B cell (primary cell): ENCODE data around the gene ELL3. TPM values are rescaled to one million over a fixed set of nuclear protein-coding genes. Genes with fewer than 3 reads are reported as not detected.

ENCODE experiments used
- ATAC-seq: fragments of 200-7000 bp; cut with Tn5 transposase; one replicate; pipeline ENCODE4 v1.10.0; 2021; ENCODE audit warnings: low read depth, mild to moderate bottlenecking, moderate number of reproducible peaks, moderate library complexity
- CTCF ChIA-PET: fragments of 350-600 bp; sonication (Branson Sonifier 250); formaldehyde crosslinking; loops from one replicate; lab custom pipeline; 2021; ENCODE audit warnings: antibody characterized with exemption, inconsistent platforms; lab: Charles Lee
- POLR2A ChIA-PET: fragments of 350-600 bp; sonication (Branson Sonifier 250); formaldehyde crosslinking; loops from one replicate; lab custom pipeline; 2021; ENCODE audit warnings: antibody characterized with exemption; lab: Charles Lee
- DNase-seq: peaks from one replicate; pipeline ENCODE4 v3.0.0; 2013
- H2AFZ ChIP-seq: 2 replicates; pipeline ENCODE4 v1.6.1; 2012; ENCODE audit warnings: mild to moderate bottlenecking, low read depth, low read length; ENCODE audit not compliant: insufficient read depth, poor library complexity, severe bottlenecking
- H3K27ac ChIP-seq, 2 donors: 1 replicate in 1 of 2; 2 replicates in 1 of 2; pipeline ENCODE4 v1.5.1; 2012 to 2013; ENCODE audit warnings: low read length in 2 of 2, mild to moderate bottlenecking in 2 of 2, moderate library complexity in 1 of 2
- H3K27me3 ChIP-seq, 4 experiments: fragments of 200-600 bp in 1 of 4; sonication (generic) in 1 of 4; replicated peaks in 1 of 4; 1 replicate in 2 of 4; 2 replicates in 2 of 4; pipeline versions ENCODE4 v1.6.1 to v1.7.0; 2013 to 2016; ENCODE audit warnings: low read length in 3 of 4, mild to moderate bottlenecking in 2 of 4, mixed read lengths in 1 of 4, moderate library complexity in 1 of 4; ENCODE audit not compliant: insufficient read depth in 4 of 4, control insufficient read depth in 3 of 4; ENCODE audit errors: control extremely low read depth in 1 of 4
- H3K36me3 ChIP-seq, 2 experiments: replicated peaks in 1 of 2; 1 replicate in 1 of 2; 2 replicates in 1 of 2; pipeline versions ENCODE4 v1.6.1 to v1.7.1; 2013; ENCODE audit warnings: low read length in 1 of 2; ENCODE audit not compliant: insufficient read depth in 2 of 2, control insufficient read depth in 1 of 2; ENCODE audit errors: control extremely low read depth in 1 of 2, extremely low read depth in 1 of 2
- H3K4me1 ChIP-seq, 2 donors: fragments of 200-600 bp in 1 of 2; sonication (generic) in 1 of 2; 1 replicate in 1 of 2; 2 replicates in 1 of 2; pipeline versions ENCODE4 v1.5.1 to v1.6.1; 2013 to 2017; ENCODE audit warnings: low read length in 2 of 2; ENCODE audit not compliant: control insufficient read depth in 2 of 2, insufficient read depth in 2 of 2
- H3K4me2 ChIP-seq: replicated peaks from 2 replicates; pipeline ENCODE3; 2012; ENCODE audit warnings: mild to moderate bottlenecking, low read depth, low read length; ENCODE audit not compliant: poor library complexity, severe bottlenecking
- H3K4me3 ChIP-seq, 5 experiments: fragments of 200-600 bp in 1 of 5; sonication (generic) in 1 of 5; 1 replicate in 3 of 5; 2 replicates in 2 of 5; pipeline versions ENCODE4 v1.5.1 to v1.7.0; 2011 to 2016; ENCODE audit warnings: low read length in 4 of 5, mild to moderate bottlenecking in 4 of 5, low read depth in 2 of 5, control low read depth in 1 of 5, moderate library complexity in 1 of 5; ENCODE audit not compliant: insufficient read depth in 1 of 5; ENCODE audit errors: control extremely low read depth in 1 of 5, extremely low read depth in 1 of 5
- H3K79me2 ChIP-seq: fragments of 200-600 bp; sonication (generic); one replicate; pipeline ENCODE4 v1.6.0; 2016; ENCODE audit warnings: low read length; ENCODE audit not compliant: control insufficient read depth, insufficient read depth
- H3K9ac ChIP-seq: fragments of 200-600 bp; sonication (generic); 2 replicates; pipeline ENCODE4 v1.6.1; 2017; ENCODE audit warnings: mild to moderate bottlenecking, low read length, moderate library complexity
- H3K9me3 ChIP-seq, 3 donors: one replicate each; pipeline versions ENCODE4 v1.6.1 to v1.7.1; 2013; ENCODE audit warnings: low read length in 2 of 3; ENCODE audit not compliant: control insufficient read depth in 2 of 3, insufficient read depth in 1 of 3; ENCODE audit errors: control extremely low read depth in 1 of 3
- H4K20me1 ChIP-seq: 2 replicates; pipeline ENCODE4 v1.6.0; 2012; ENCODE audit warnings: mild to moderate bottlenecking, low read length; ENCODE audit not compliant: insufficient read depth, control insufficient read depth, poor library complexity, severe bottlenecking
- H3K27ac Mint-ChIP-seq: one replicate; pipeline ENCODE4 v1.8.0; 2021; ENCODE audit warnings: mixed read lengths
- H3K27me3 Mint-ChIP-seq: one replicate; pipeline ENCODE4 v1.8.0; 2021; ENCODE audit warnings: mixed read lengths
- H3K4me1 Mint-ChIP-seq: one replicate; pipeline ENCODE4 v1.8.0; 2021; ENCODE audit warnings: mixed read lengths
- H3K4me3 Mint-ChIP-seq: one replicate; pipeline ENCODE4 v1.8.0; 2021; ENCODE audit warnings: mixed read lengths
- H3K9me3 Mint-ChIP-seq: one replicate; pipeline ENCODE4 v1.8.0; 2022; ENCODE audit warnings: mixed read lengths; ENCODE audit not compliant: insufficient read depth
- EZH2 ChIP-seq: IDR thresholded peaks from 2 replicates; pipeline ENCODE4 v1.6.1; 2012; ENCODE audit warnings: borderline replicate concordance, low read depth, mild to moderate bottlenecking, moderate library complexity, low read length; ENCODE audit not compliant: insufficient read depth, poor library complexity, severe bottlenecking
- WGBS: methylation state at CpG from one replicate; pipeline ENCODE4 v1.1.5; 2013; ENCODE audit warnings: missing lambda C conversion rate; ENCODE audit not compliant: insufficient coverage; 5-methylcytosine and 5-hydroxymethylcytosine counted together
- intact Hi-C: fragments of 100-400 bp; cut with micrococcal nuclease; formaldehyde crosslinking; loops from one replicate; pipeline ENCODE4 v1.10.0; 2022
- polyA plus RNA-seq: library from polyadenylated mRNA; depleted of rRNA; stranded (reverse); fragments of >200 nt; gene quantifications from 2 replicates; pipeline ENCODE4 v1.2.3, GENCODE V29; 2012
- total RNA-seq, 2 donors: library from RNA; stranded (reverse); fragments of 120-200 nt in 1 of 2; gene quantifications; 1 replicate in 1 of 2; 2 replicates in 1 of 2; pipeline versions ENCODE4 v1.2.3 to v1.2.4, GENCODE V29; 2013 to 2022
- TF ChIP-seq, protein P1 (sequence below): fragments of 200-600 bp; IDR thresholded peaks from one replicate; pipeline ENCODE4 v1.8.0; 2022; ENCODE audit warnings: antibody characterized with exemption, mild to moderate bottlenecking

ELL3 gene
- total and polyA plus RNA-seq, 2 donors (not counting 1 experiment from before 2014, with no cell fraction given): 22.0 to 88.8 TPM

GRCh38 chr15:43775411-43775965 is 1.3 kb downstream of the ELL3 start:
- no peaks in the 10 kb centered on the region for H3K27me3 ChIP-seq
- no CpG with 5 or more reads among the region's 1 CpG for WGBS
- H3K4me3 Mint-ChIP-seq: peak overlapping the region; percentile 96
- H3K27ac Mint-ChIP-seq: peak overlapping the region; percentile 97
- peak; percentile 41 for DNase-seq
- H3K4me1 Mint-ChIP-seq: peaks cover 44% of the 10 kb centered on the region
- peaks cover 10% of the 10 kb centered on the region for H3K79me2 ChIP-seq
- no peak for ATAC-seq
- H3K4me2 ChIP-seq: peak overlapping the region; percentile 96
- H3K9me3 ChIP-seq: no peaks in the 10 kb centered on the region
- peak overlapping the region; percentile 78 for H3K9ac ChIP-seq
- TF ChIP-seq, protein P1, sequence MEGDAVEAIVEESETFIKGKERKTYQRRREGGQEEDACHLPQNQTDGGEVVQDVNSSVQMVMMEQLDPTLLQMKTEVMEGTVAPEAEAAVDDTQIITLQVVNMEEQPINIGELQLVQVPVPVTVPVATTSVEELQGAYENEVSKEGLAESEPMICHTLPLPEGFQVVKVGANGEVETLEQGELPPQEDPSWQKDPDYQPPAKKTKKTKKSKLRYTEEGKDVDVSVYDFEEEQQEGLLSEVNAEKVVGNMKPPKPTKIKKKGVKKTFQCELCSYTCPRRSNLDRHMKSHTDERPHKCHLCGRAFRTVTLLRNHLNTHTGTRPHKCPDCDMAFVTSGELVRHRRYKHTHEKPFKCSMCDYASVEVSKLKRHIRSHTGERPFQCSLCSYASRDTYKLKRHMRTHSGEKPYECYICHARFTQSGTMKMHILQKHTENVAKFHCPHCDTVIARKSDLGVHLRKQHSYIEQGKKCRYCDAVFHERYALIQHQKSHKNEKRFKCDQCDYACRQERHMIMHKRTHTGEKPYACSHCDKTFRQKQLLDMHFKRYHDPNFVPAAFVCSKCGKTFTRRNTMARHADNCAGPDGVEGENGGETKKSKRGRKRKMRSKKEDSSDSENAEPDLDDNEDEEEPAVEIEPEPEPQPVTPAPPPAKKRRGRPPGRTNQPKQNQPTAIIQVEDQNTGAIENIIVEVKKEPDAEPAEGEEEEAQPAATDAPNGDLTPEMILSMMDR: no peak
- no peak for TF ChIP-seq EZH2
- intact Hi-C loops: no loop called here
- CTCF ChIA-PET: interaction anchor here (1.6 to 11.4 kb wide), 4 partner anchors 14 to 34 kb away, joined by 6 to 150 read pairs (median 12); partner anchors contain the start of genes HYPK, SERF2 and SERINC4
- H3K27ac ChIP-seq: peak overlapping the region; percentile 64 to 76
- peaks cover 10 to 43% of the 10 kb centered on the region in 2 experiments for H3K36me3 ChIP-seq
- H3K27me3 Mint-ChIP-seq: no peaks in the 10 kb centered on the region
- H2AFZ ChIP-seq: no peak overlapping the region
- POLR2A ChIA-PET: interaction anchor here (1.1 to 4.8 kb wide), 7 partner anchors 10 to 49 kb away, joined by 3 to 72 read pairs (median 12); partner anchors contain the start of genes HYPK, MFAP1, PDIA3 and SERF2
- peak overlapping the region; percentile 15 to 93 (median 80) for H3K4me3 ChIP-seq
- H3K4me1 ChIP-seq: peaks cover 16 to 30% of the 10 kb centered on the region in 2 donors
- no peaks in the 10 kb centered on the region for H3K9me3 Mint-ChIP-seq
- peaks cover 49% of the 10 kb centered on the region for H4K20me1 ChIP-seq

DNA sequence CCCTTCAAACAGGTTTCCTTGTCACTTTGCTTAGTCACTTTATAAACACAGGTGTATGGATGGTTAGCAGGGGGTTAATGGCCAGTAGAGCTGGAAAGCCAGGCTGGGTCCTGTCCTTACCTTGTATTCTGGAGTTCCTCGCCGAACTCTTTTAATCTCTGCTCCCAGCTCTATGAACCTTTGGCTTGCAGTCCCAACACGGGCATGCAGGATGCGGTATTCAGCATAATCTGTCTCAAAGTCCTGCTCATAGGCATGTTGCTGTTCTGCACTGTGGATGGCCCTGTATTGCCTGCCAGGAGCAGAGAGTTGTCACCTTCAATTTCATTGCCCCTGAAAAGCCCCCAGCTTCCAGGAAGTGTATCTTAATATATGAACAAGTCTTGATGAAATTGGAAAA is 2.7 kb downstream of the ELL3 start:
- peaks cover 47% of the 10 kb centered on the region for H3K4me1 Mint-ChIP-seq
- Histone ChIP-seq H3K4me2 (no peak overlapping the region), H3K27me3 (no peaks in the 10 kb centered on the region), H3K9ac (no peak overlapping the region), H3K36me3 (peaks cover 15 to 50% of the 10 kb centered on the region in 2 experiments), H3K79me2 (peaks cover 10% of the 10 kb centered on the region), H4K20me1 (peaks cover 57% of the 10 kb centered on the region), H3K4me1 (peaks cover 16 to 30% of the 10 kb centered on the region in 2 donors), H3K27ac (no peak overlapping the region), H3K4me3 (no peak overlapping the region), H2AFZ (no peak overlapping the region), H3K9me3 (no peaks in the 10 kb centered on the region)
- ChIA-PET POLR2A (no interaction called here), CTCF (interaction anchor here (1.2 to 11.4 kb wide), 3 partner anchors 15 to 35 kb away, joined by 3 to 150 read pairs (median 6); partner anchors contain the start of gene SERF2)
- H3K27ac Mint-ChIP-seq: no peak overlapping the region
- H3K27me3 Mint-ChIP-seq: no peaks in the 10 kb centered on the region
- 97% methylated on average over 4 of the region's 4 CpGs for WGBS
- no peak overlapping the region for H3K4me3 Mint-ChIP-seq
- no peaks in the 10 kb centered on the region for H3K9me3 Mint-ChIP-seq
- TF ChIP-seq, protein P1: no peak
- intact Hi-C loops: no loop called here
- ATAC-seq (no peak), DNase-seq (no peak)
